DOHH2 (cell line): ENCODE results near the gene FBXW12.

Source experiments
- H3F3A ChIP-seq: fragments of 200-600 bp; sonication (generic), shearing (Covaris generic); 2 replicates; pipeline ENCODE4 v1.6.0; 2016; ENCODE audit warnings: antibody characterized with exemption, mild to moderate bottlenecking; ENCODE audit not compliant: control insufficient read depth, insufficient read depth
- H3K27ac ChIP-seq: fragments of 200-600 bp; sonication (generic); 2 replicates; pipeline ENCODE4 v1.5.1; 2014; ENCODE audit warnings: low read depth, mild to moderate bottlenecking, low read length, moderate library complexity
- H3K27me3 ChIP-seq: fragments of 200-600 bp; sonication (generic); 2 replicates; pipeline ENCODE4 v1.6.1; 2014; ENCODE audit warnings: mild to moderate bottlenecking, low read length, mixed read lengths; ENCODE audit not compliant: control insufficient read depth
- H3K36me3 ChIP-seq: fragments of 200-600 bp; sonication (generic); 2 replicates; pipeline ENCODE4 v1.6.1; 2014; ENCODE audit warnings: mild to moderate bottlenecking, low read length, moderate library complexity, mixed read lengths; ENCODE audit not compliant: control insufficient read depth
- H3K4me1 ChIP-seq: fragments of 200-600 bp; sonication (generic); 2 replicates; pipeline ENCODE4 v1.6.1; 2014; ENCODE audit warnings: mild to moderate bottlenecking, low read length, mixed read lengths; ENCODE audit not compliant: control insufficient read depth
- H3K4me2 ChIP-seq: fragments of 200-600 bp; sonication (generic); 2 replicates; pipeline ENCODE4 v1.6.0; 2014; ENCODE audit warnings: mild to moderate bottlenecking, low read length, moderate library complexity
- H3K4me3 ChIP-seq: fragments of 200-600 bp; sonication (generic); 2 replicates; pipeline ENCODE4 v1.5.1; 2014; ENCODE audit warnings: mild to moderate bottlenecking, low read length, mixed read lengths
- H3K79me2 ChIP-seq: fragments of 200-600 bp; sonication (generic); 2 replicates; pipeline ENCODE4 v1.6.1; 2014; ENCODE audit warnings: mild to moderate bottlenecking, low read length, mixed read lengths; ENCODE audit not compliant: control insufficient read depth
- H3K9me2 ChIP-seq: fragments of 200-600 bp; sonication (generic); replicated peaks from 2 replicates; pipeline ENCODE4 v1.6.1; 2014; ENCODE audit warnings: mild to moderate bottlenecking, low read length, mixed read lengths; ENCODE audit not compliant: control insufficient read depth
- H3K9me3 ChIP-seq: fragments of 200-600 bp; sonication (generic); 2 replicates; pipeline ENCODE4 v1.6.1; 2014; ENCODE audit warnings: antibody characterized with exemption, low read length, mixed read lengths; ENCODE audit not compliant: control insufficient read depth, insufficient read depth
- H4K20me1 ChIP-seq: fragments of 200-600 bp; sonication (generic); 2 replicates; pipeline ENCODE4 v1.6.0; 2014; ENCODE audit warnings: low read depth, mild to moderate bottlenecking, antibody characterized with exemption, low read length, moderate library complexity; ENCODE audit not compliant: control insufficient read depth, insufficient read depth
- EZH2phosphoT487 ChIP-seq: fragments of 200-600 bp; sonication (generic); IDR thresholded peaks from 2 replicates; pipeline ENCODE4 v1.6.1; 2017; ENCODE audit warnings: borderline replicate concordance, mild to moderate bottlenecking, antibody characterized with exemption, low read length, moderate library complexity, mixed read lengths
- TF ChIP-seq, protein P1 (sequence below): fragments of 200-600 bp; sonication (generic); IDR thresholded peaks from one replicate; pipeline ENCODE4 v1.5.1; 2014; ENCODE audit warnings: antibody characterized with exemption, mild to moderate bottlenecking, low read depth, low read length; ENCODE audit not compliant: poor library complexity, severe bottlenecking

Gene FBXW12

DNA sequence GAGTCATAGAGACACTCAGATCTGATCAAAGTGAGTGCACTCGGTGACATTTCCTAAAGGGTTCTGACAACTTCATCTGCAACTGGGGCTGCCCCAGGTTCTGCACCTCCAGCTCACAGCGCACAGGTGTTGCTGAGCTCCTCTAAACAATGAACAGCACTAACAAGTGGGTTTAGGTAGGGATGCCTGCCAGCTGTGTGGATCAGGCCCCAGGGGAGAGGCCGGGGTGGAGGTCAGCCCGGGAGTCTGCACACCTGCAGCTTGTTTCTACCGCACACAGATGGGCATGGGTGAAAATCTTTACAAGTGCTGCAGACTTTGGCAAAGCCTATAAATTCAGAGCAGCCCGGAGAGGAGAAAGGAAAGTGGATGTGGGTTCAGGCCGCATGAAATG lies 355 bp downstream of the FBXW12 start:
- H3K4me2 ChIP-seq = no peak overlapping the region
- H3K4me1 ChIP-seq = peaks cover 4% of the 10 kb centered on the region; the same call in 1 of the 2 replicates
- H3F3A ChIP-seq = no peaks in the 10 kb centered on the region
- TF ChIP-seq, protein P1, sequence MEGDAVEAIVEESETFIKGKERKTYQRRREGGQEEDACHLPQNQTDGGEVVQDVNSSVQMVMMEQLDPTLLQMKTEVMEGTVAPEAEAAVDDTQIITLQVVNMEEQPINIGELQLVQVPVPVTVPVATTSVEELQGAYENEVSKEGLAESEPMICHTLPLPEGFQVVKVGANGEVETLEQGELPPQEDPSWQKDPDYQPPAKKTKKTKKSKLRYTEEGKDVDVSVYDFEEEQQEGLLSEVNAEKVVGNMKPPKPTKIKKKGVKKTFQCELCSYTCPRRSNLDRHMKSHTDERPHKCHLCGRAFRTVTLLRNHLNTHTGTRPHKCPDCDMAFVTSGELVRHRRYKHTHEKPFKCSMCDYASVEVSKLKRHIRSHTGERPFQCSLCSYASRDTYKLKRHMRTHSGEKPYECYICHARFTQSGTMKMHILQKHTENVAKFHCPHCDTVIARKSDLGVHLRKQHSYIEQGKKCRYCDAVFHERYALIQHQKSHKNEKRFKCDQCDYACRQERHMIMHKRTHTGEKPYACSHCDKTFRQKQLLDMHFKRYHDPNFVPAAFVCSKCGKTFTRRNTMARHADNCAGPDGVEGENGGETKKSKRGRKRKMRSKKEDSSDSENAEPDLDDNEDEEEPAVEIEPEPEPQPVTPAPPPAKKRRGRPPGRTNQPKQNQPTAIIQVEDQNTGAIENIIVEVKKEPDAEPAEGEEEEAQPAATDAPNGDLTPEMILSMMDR = no peak
- no peak for TF ChIP-seq EZH2phosphoT487
- no peaks in the 10 kb centered on the region for H3K79me2 ChIP-seq
- H4K20me1 ChIP-seq = no peaks in the 10 kb centered on the region
- H3K27me3 ChIP-seq = peaks cover 3% of the 10 kb centered on the region; the same call in 1 of the 2 replicates
- H3K4me3 ChIP-seq = no peak overlapping the region
- H3K9me2 ChIP-seq = no peaks in the 10 kb centered on the region
- no peaks in the 10 kb centered on the region for H3K9me3 ChIP-seq
- H3K27ac ChIP-seq = no peak overlapping the region
- no peaks in the 10 kb centered on the region for H3K36me3 ChIP-seq

GRCh38 chr3:48372862-48373435 lies 930 bp downstream of the FBXW12 start:
- Histone ChIP-seq H3K27ac (no peak overlapping the region), H3K9me3 (no peaks in the 10 kb centered on the region), H3K79me2 (no peaks in the 10 kb centered on the region), H3K4me2 (no peak overlapping the region), H3K27me3 (peaks cover 5% of the 10 kb centered on the region; the same call in 1 of the 2 replicates), H3K4me3 (no peak overlapping the region), H3K36me3 (no peaks in the 10 kb centered on the region), H3K4me1 (peaks cover 4% of the 10 kb centered on the region; the same call in 1 of the 2 replicates), H4K20me1 (no peaks in the 10 kb centered on the region), H3K9me2 (no peaks in the 10 kb centered on the region), H3F3A (no peaks in the 10 kb centered on the region)
- TF ChIP-seq, protein P1 = no peak
- TF ChIP-seq EZH2phosphoT487 = no peak

DNA sequence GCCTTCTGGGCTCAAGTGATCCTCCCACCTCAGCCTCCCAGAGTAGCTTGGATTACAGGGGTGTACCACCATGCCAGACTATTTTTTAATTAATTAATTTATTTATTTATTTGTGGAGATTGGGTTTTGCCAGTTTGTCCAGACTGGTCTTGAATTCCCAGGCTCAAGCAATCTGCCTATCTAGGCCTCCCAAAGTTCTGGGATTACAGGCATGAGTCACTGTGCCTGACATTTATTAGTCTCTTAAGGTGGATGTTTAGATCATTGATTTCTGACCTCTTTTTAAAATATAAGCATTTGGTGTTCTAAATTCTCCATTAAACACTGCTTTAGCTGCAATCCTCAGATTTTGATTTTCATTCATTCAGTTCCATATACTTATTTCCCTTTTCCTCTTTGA lies 15.6 kb downstream of the FBXW12 start:
- H3K36me3 ChIP-seq = no peaks in the 10 kb centered on the region
- no peaks in the 10 kb centered on the region for H3K9me2 ChIP-seq
- H3K9me3 ChIP-seq = 0 out of 2 replicates have a peak, but pooled peaks cover 4% of the 10 kb centered on the region
- no peak overlapping the region for H3K4me2 ChIP-seq
- TF ChIP-seq, protein P1 = no peak
- no peak for TF ChIP-seq EZH2phosphoT487
- H3K79me2 ChIP-seq = no peaks in the 10 kb centered on the region
- H3F3A ChIP-seq = no peaks in the 10 kb centered on the region
- no peak overlapping the region for H3K27ac ChIP-seq
- H4K20me1 ChIP-seq = no peaks in the 10 kb centered on the region
- H3K4me3 ChIP-seq = no peak overlapping the region
- no peaks in the 10 kb centered on the region for H3K4me1 ChIP-seq
- peaks cover 15% of the 10 kb centered on the region; the same call in 1 of the 2 replicates for H3K27me3 ChIP-seq
